Ishikawa (cell line): Measurements from ENCODE around the gene PRR5L.

ENCODE experiments used
- EGR1 ChIP-seq: IDR thresholded peaks from 2 replicates; pipeline ENCODE4 v1.6.1; 2012
- ZBTB7A ChIP-seq: IDR thresholded peaks from 2 replicates; pipeline ENCODE4 v1.6.1; 2012; ENCODE audit warnings: low read depth

GRCh38 chr11:36421546-36422155, 125.6 kb downstream of the PRR5L start:
- TF ChIP-seq EGR1 = no peak
- TF ChIP-seq ZBTB7A = no peak
